Lung (tissue), 12 donors: ENCODE measurements around the gene SGTA. TPM values are rescaled to one million over a fixed set of nuclear protein-coding genes. Genes with fewer than 3 reads are reported as not detected.

Source experiments
- ATAC-seq: fragments of 200-7000 bp; cut with Tn5 transposase; one replicate; pipeline ENCODE4 v1.9.1; 2020; ENCODE audit warnings: moderate number of reproducible peaks; ENCODE audit not compliant: insufficient read depth, low FRiP score
- DNase-seq, 3 donors: peaks; one replicate each; pipeline ENCODE4 v3.0.0-alpha.2; 2013 to 2017
- H3K27ac ChIP-seq, 2 donors: one replicate each; pipeline ENCODE4 v1.5.1; 2013; ENCODE audit warnings: mild to moderate bottlenecking in 2 of 2, moderate library complexity in 2 of 2, control low read depth in 1 of 2, inconsistent platforms in 1 of 2, low read depth in 1 of 2, low read length in 1 of 2
- H3K27me3 ChIP-seq, 3 donors: one replicate each; pipeline ENCODE4 v1.5.1; 2013; ENCODE audit warnings: low read length in 2 of 3; ENCODE audit not compliant: control insufficient read depth in 3 of 3, insufficient read depth in 3 of 3
- H3K36me3 ChIP-seq, 4 donors: one replicate each; pipeline ENCODE4 v1.5.1; 2013; ENCODE audit warnings: low read length in 4 of 4, mild to moderate bottlenecking in 1 of 4, moderate library complexity in 1 of 4; ENCODE audit not compliant: control insufficient read depth in 4 of 4, insufficient read depth in 4 of 4
- H3K4me1 ChIP-seq, 5 donors: one replicate each; pipeline ENCODE4 v1.5.1; 2013; ENCODE audit warnings: low read length in 5 of 5, mild to moderate bottlenecking in 2 of 5, moderate library complexity in 1 of 5; ENCODE audit not compliant: control insufficient read depth in 5 of 5, insufficient read depth in 5 of 5
- H3K4me3 ChIP-seq: one replicate; pipeline ENCODE4 v1.5.1; 2013; ENCODE audit warnings: mild to moderate bottlenecking, control low read depth, moderate library complexity
- H3K9ac ChIP-seq, 2 donors: one replicate each; pipeline ENCODE4 v1.5.1; 2013; ENCODE audit warnings: low read length in 2 of 2, control low read depth in 1 of 2; ENCODE audit not compliant: insufficient read depth in 1 of 2
- H3K9me3 ChIP-seq, 4 donors: one replicate each; pipeline ENCODE4 v1.5.1; 2013; ENCODE audit warnings: low read length in 3 of 4, mild to moderate bottlenecking in 1 of 4, moderate library complexity in 1 of 4; ENCODE audit not compliant: control insufficient read depth in 4 of 4, insufficient read depth in 3 of 4
- CTCF ChIP-seq: IDR thresholded peaks from 2 replicates; pipeline ENCODE4 v1.5.1; 2012; ENCODE audit warnings: mild to moderate bottlenecking; ENCODE audit errors: control extremely low read depth, extremely low read depth
- WGBS, 2 donors: extraction: QIAGEN DNeasy Blood & Tissue Kit; methylation state at CpG; one replicate each; pipeline ENCODE4 v1.1.7; 2013; 5-methylcytosine and 5-hydroxymethylcytosine counted together
- polyA plus RNA-seq, 2 donors: library from polyadenylated mRNA; stranded (reverse); fragments of 200-250 nt; gene quantifications; one replicate each; pipeline ENCODE4 v1.2.1, GENCODE V29; 2013
- total RNA-seq, 2 donors: library from RNA; depleted of rRNA in 1 of 2; stranded (reverse); fragments of >200 nt in 1 of 2; gene quantifications; one replicate each; pipeline ENCODE4 v1.2.1, GENCODE V29; 2014 to 2021
- donor health status: control.
- donor health status: control.
- donor health status: Bipolar disorder and iron deficiency.
- donor health status: healthy.
- donor health status: DM: yes; HTN: yes; CAD: no.

Gene SGTA
- total and polyA plus RNA-seq, 4 donors = 33.3 to 64.7 (median 51.9) TPM

GRCh38 chr19:2811221-2811722 is 28.2 kb upstream of the SGTA start:
- Histone ChIP-seq H3K4me3 (no peak overlapping the region), H3K27ac (no peak overlapping the region), H3K4me1 (no peaks in the 10 kb centered on the region), H3K36me3 (peaks cover 3 to 60% (median 5%) of the 10 kb centered on the region in 4 donors), H3K27me3 (no peaks in the 10 kb centered on the region), H3K9ac (no peak overlapping the region), H3K9me3 (peaks cover 0 to 3% (median 0%) of the 10 kb centered on the region in 4 donors)
- 97% methylated on average over 20 of the region's 20 CpGs for WGBS, 2 donors
- ATAC-seq (no peak), DNase-seq (no peak)
- no peak for TF ChIP-seq CTCF

- H3K9ac ChIP-seq = no peak overlapping the region
- H3K27me3 ChIP-seq = no peaks in the 10 kb centered on the region
- DNase-seq (no peak), ATAC-seq (no peak)
- H3K36me3 ChIP-seq = peaks cover 4 to 62% (median 6%) of the 10 kb centered on the region in 4 donors
- WGBS, 2 donors = 96 to 97% methylated on average over 58 of the region's 58 CpGs
- H3K4me3 ChIP-seq = no peak overlapping the region
- TF ChIP-seq CTCF = no peak
- H3K4me1 ChIP-seq = no peaks in the 10 kb centered on the region
- peaks cover 0 to 3% (median 0%) of the 10 kb centered on the region in 4 donors for H3K9me3 ChIP-seq
- H3K27ac ChIP-seq = no peak overlapping the region
Measured at GRCh38 chr19:2810141-2811091, 27.3 kb upstream of the SGTA start.

GRCh38 chr19:2809387-2810140 is 26.5 kb upstream of the SGTA start:
- Histone ChIP-seq H3K27ac (no peak overlapping the region), H3K4me3 (no peak overlapping the region), H3K9me3 (peaks cover 0 to 3% (median 0%) of the 10 kb centered on the region in 4 donors), H3K27me3 (no peaks in the 10 kb centered on the region), H3K36me3 (peaks cover 6 to 70% (median 7%) of the 10 kb centered on the region in 4 donors), H3K4me1 (no peaks in the 10 kb centered on the region), H3K9ac (no peak overlapping the region)
- ATAC-seq = no peak
- no peak for DNase-seq
- no peak for TF ChIP-seq CTCF
- 94 to 95% methylated on average over 35 to 37 of the region's 37 CpGs for WGBS, 2 donors
